IPS-NIHi11 (cell line): ENCODE data around the gene LAMA3.

Source experiments
- DNase-seq: peaks from one replicate; pipeline ENCODE4 v3.0.0; 2012; ENCODE audit warnings: mixed read lengths, low spot score

LAMA3 gene

DNA sequence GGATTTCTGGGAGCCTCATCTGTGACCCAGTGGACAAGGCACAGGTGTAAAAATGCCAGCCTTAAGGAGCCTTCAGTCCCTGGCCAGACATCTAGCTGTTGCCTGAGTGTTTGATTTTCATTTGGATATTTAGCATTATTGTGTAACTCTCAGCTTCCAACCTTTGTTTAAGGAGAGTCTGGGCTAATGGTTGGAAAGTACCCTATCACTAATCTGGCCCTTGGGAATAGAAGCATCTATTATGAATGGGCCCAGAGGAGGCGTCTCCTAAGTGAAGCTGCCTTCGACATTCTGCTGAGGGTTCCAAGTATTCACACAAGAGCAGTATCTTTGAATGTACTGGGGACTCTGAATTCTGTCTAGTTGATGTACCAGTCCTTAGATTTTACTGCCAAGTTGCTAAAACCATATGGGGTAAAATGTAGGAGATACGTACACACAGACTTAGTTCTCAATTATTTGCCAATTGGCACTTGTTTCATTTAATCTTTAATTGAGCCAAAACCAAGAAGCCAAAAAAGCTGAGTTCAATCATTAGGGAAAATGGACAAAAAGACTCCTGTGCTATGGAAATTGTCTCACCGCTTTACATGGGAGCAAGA is 19.3 kb upstream of the LAMA3 start:
- no peak for DNase-seq

DNA sequence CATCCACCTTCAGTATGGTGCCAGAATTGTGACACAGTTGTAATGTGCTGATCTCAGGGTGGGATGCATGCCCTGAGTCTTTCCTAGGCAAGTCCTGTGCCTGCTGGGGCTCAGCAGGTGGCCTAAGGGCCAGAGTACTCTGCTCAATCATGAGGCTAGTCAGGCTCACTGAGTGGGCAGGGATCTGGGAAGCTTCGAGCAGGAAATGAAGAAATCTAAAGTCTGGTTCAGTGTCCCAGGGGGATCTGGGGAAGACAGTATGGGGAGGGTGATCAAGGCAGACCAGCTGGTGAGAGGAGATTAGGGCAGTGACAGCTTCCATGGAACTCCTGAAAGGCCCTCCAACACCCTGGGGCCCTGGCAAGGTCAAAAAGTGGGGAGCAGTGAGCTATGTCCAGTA is 17.7 kb upstream of the LAMA3 start:
- no peak for DNase-seq

DNA sequence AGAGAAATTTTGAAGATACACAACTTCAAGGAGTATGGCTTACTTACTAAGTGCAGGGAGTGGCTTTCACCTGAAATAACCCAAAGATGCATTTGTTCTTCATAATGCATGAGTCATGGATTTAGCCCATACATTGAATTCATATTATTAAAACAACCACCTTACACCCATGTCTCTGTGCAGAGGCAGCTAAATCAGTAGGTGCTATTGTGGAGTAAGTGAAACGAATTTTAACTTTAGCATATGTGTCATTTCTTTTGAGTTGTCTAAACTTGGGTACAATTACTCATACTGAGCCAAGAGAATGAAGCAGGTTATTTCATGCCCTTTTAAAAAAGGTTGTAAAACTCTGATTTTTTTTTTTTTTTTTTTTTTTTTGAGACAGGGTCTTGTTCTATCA is 15.5 kb upstream of the LAMA3 start:
- no peak for DNase-seq

DNA sequence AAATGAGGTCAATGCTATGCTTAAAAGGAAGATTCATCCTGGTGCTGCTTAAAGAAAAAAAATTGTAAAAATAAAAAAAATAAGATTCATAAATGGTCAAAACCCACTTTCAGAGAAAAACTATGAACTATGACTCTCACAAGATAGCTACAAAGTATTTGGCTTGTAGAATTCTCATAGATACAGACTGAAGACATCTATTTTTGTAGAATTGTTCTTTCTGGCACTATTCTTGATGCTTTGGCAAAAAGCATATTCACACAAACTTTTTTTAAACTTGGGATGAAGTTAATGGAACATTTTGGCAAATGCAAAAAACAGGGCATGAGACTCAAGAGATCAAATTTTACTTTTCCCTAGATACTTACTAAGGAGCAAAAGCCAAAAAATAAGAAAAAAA is 14.0 kb upstream of the LAMA3 start:
- no peak for DNase-seq

DNA sequence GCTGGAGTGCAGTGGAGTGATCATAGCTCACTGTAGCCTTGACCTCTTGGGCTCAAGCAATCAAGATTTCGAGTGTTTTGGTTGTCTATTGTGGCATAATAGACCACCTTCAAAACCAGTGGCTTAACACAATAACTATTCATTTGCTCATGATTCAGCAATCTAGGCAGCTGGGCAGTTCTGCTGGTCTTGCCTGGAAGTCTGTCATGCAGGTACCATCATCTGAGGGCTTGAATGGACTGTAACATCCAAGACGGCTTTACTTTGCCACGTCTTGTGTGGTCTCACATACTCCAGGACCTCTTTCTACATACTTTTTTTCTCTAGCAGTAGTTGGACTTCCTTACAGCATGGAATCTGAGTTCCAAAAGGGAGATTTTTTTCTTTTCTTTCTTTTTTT is 13.4 kb upstream of the LAMA3 start:
- no peak for DNase-seq

DNA sequence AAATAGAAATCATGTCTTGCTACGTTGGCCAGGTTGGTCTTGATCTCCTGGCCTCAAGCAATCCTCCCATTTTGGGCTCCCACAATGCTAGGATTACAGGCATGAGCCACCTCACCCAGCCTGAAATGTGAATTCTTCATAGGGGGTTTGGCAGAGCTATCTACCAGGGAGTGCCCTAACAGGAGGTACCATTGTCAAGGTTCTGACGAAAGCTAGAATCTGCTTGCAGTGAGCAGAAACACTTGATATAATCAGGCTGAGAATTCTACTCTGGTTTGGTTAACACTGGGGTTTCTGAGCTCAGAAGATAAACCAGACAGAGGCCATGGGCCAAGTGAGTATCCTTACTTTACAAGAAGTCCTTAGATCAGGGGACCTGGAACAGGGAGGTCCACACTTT is 7.2 kb upstream of the LAMA3 start:
- DNase-seq: no peak

DNA sequence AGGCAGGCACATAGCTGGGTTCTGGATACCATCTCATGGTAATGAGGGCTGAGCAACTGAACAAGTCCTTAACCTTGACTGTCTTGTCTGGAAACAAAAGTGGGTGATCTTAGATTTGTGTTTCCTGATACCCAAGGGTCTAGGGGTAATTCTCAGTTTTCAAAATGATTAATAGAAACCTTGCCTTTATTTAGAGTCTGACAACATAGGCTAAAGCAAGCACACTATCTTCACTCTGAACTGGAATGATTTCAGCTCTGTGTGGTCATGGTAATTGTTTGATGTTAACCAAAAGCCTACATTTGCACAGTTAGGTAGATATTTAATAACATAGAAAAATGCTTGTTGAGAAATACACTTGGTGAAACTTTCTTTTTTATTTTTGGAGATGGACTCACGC is 6.8 kb upstream of the LAMA3 start:
- no peak for DNase-seq

DNA sequence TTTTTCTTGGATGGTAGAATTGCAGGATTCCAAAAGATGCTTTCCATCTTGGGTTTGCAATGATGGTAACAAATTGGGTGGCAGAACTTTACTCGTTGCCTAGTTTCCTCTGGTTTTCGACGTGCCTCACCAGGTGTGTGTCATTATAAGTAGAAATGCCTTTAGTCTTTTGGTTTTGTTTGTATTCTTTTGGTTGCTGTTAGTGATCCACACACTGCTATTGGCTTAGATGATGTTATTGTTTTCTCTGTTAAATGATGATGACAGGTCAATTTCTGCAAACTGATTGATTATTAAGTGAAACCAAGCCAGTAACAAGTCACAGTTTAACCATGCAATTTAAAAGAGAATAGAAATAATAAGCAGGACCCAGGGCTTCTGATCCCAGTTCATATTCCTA is 6.1 kb upstream of the LAMA3 start:
- DNase-seq: no peak

DNA sequence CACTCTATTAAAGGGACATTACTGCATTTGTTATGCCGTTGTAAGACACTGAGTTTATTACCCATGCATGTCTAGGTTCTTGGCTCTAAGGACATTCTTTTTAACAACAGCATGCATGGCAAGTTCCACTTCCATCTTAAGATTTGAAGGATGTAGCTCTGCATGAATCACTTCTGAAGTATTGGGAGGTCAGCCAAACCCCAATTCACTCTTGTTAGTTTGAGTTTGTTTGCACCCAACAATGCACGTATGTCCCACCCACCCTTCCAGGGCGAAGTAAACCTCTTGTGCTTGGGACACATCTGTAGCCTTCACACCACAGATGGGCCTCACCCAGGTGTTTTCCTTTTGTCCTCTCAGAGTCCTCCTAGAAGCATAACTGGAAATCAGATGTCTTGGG is 5.6 kb upstream of the LAMA3 start:
- DNase-seq: no peak

DNA sequence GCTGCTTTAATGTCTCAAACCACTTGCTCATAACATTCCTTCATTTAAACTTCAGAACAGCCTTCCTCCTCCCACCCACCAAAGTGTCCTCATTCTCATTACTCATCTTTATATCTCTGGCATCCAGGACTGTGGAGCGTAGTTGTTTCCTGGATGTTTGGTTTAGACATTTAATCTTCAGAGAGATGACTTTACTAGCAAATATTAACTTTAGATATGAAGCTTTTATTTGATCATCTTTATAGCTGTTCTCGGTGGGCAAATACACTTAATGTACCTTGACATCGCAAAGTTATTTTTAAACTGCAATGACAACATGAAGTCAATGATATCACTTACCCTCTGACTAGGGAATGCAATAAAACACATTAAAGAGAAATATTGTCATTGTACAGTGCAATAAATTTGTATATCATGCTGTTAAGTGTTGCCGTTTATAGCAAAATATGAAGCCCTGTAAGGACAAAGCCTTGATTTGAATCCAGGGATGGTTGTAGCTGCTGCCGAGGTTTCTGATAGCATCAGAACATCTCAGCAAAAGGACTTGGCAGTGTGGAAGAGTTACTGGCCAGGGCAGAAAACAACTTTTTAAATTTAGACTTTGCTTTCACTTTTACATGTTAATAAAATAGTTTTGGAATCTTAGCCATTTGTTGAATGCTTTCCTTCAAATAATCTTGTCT is 4.6 kb upstream of the LAMA3 start:
- no peak for DNase-seq

DNA sequence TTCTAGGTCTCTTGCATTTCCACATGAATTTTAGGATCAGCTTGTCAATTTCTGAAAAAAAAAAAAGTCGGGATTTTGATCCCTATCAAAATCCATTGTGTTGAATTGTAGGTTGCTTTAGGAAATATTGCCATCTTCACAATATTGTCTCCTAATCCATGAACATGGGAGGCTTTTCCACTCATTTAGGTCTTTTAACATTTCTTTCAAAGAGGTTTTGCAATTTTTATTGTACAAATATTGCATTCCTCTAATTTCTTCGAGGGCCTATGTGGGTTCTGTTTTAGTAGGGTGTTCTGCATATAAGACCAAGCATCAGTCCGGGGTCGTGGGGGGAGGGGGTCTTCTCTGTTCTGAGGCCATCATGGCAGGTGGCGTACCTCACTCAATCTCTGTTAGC is 725 bp upstream of the LAMA3 start:
- no peak for DNase-seq

DNA sequence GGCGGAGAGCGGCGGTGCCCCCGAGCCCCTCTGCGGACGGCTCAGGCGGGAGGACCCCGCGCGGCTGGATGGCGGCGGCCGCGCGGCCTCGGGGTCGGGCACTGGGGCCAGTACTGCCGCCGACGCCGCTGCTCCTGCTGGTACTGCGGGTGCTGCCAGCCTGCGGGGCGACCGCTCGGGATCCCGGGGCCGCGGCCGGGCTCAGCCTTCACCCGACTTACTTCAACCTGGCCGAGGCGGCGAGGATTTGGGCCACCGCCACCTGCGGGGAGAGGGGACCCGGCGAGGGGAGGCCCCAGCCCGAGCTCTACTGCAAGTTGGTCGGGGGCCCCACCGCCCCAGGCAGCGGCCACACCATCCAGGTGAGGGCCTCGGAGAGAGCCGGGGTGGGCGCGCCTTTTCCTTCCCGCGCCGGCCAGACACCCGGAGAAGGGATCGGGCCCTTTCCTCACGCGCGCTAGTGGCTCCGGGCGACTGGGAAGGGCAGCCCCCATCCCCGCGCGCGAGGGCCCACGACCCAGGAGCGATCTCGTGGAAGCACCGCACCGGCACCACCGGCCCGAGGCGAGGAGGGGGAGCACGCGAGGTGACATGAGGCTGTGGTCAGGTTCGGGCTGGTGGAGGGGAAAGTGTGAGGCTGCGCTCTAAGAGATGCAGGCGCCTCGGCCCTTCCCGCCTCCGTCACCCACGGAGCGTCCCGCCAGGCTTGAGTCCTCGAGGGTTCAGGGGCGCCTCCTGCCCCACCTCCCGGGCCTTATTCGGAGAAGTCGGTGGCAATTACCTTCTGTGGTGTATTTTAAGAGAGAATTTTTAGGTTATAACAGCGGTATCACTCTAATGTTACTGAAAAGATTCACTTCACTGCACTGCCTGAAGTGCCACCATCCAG is 607 bp downstream of the LAMA3 start:
- peak; percentile 72 for DNase-seq

DNA sequence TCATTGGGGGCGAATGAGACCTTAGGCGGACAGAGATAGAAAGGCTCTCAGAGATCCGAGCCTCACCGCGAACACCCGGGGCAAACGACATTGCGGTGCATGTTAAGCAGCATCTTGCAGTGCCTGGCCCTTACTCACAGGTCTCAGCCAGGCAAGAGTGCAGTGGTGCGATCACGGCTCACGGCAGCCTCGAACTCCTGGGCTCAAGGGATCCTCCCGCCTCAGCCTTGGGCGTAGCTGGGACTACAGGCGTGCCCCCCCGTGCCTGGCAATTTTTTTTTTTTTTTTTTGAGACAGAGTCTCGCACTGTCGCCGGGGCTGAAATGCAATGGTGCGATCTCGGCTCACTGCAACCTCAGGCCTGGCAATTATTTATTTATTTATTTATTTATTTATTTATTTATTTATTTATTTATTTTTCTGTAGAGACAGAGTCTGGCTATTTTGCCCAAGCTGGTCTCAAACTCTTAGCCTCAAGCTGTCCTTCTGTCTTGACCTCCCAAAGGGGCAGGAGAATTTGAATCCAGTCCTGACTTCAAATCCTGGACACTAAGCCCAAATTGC is 1.3 kb downstream of the LAMA3 start:
- peak; percentile 24 for DNase-seq

DNA sequence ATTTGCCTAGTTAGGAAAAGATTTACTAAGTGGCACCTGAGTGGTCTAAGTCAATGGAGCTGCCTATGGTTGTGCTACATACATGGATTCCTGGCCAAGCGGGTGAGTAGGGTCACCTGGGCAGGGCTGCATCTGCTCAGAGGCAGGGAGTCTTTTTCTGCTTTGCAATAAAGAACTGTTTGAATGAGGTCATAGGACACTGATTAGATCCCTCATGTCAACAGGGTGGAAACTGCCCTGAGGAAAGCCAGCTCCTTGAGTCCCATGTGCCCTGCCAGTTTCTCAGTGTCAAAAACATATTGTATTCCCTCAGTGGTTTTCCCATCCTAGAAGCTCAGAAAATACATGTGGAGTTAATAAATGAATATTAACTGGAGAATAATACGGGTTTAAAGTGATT is 4.6 kb downstream of the LAMA3 start:
- no peak for DNase-seq

DNA sequence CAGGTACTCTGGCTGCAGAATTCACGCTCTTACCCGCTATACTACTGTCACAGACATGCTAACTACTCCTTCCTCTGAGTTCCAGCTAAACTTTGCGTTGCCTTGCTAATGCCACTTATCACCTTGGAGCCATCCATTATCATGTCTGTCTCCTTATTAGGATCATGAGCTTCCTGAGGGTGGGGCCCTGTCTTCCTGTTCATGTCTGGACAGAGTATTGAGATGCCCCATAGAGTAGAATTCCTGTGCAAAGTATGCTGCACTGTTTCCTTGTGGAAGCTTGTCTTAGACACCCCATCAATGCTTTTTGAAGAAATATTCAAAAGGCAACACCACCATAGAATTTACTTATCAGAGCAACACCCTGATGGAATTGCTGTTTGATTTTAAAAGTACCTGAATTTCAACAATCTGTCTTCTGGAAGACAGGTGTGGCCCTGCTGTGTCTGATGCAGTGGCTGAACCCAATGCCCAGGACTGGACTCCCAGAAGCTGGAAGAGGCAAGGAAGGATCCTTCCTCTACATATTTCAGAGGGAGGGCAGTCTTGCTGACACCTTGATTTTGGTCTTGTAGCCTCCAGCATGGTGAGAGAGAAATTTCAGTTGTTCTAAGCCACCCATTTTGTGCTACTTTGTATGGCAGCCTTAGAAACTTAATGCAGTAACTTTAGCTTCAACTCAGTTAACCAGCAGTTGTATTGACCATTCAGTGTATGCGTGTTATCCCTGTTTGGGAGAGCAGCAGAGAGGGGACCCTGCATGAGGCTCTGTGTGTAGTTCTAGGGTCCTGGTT is 5.6 kb downstream of the LAMA3 start:
- DNase-seq: no peak

DNA sequence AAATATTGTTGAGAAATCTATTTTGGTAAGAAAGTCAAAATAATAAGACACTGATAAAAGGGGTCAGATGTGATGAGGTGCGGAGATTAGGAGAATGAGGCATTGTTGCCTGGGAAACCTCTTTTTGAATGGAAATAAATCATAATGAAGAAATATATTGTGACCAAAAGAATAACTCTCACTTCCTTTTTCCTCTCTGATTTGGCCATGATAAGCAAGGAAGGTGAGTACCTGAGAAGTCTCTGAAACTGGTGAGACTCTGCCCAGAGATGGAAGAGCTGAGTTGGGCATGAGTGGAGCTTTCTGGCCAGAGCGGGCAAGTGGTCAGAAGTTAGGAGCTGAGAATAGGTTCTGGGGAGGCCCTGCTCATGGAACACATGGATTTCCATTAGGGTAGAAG is 11.8 kb downstream of the LAMA3 start:
- no peak for DNase-seq

DNA sequence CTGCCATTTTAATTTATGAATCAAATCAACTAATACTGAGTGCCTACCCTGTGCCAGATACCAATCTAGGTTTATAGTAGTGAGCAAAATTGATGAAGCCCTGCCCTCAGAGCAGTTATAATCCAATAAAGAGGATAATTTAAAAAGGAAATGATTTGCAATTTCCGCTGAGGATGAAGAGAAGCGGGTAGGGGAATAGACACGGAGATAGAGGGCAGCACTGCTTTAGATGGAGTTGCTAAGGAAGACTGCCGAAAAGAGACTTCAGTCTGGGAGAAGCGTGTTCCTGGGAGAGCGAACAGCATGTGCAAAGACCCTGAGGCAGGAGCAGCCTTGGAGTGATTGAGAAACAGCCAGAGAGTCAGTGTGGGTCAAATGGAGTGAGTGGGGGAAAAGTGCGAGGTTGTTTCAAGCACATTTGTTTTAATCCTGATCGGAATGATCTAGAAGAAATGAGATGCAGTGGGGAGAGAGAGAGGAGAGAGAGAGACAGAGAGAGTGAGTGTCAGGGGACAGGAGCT is 12.4 kb downstream of the LAMA3 start:
- no peak for DNase-seq

DNA sequence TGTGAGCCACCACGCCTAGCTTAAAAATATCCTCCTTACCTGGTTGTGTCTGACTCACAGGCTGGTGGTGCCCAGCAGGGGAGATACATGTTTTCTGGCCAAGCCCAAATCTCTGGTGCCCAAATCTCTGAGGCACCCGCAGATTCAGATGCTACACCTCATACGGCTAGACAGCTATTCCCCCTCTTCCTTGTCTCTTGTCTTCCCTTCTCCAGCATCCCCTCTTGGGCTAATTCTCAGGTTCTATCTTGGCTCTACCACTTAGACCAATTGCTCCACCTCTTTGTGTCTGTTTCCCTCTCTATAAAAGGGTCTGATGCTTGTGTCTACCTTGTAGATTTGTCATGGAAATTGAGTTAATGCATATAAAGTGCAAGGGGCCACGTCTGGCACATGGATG is 13.4 kb downstream of the LAMA3 start:
- DNase-seq: no peak

DNA sequence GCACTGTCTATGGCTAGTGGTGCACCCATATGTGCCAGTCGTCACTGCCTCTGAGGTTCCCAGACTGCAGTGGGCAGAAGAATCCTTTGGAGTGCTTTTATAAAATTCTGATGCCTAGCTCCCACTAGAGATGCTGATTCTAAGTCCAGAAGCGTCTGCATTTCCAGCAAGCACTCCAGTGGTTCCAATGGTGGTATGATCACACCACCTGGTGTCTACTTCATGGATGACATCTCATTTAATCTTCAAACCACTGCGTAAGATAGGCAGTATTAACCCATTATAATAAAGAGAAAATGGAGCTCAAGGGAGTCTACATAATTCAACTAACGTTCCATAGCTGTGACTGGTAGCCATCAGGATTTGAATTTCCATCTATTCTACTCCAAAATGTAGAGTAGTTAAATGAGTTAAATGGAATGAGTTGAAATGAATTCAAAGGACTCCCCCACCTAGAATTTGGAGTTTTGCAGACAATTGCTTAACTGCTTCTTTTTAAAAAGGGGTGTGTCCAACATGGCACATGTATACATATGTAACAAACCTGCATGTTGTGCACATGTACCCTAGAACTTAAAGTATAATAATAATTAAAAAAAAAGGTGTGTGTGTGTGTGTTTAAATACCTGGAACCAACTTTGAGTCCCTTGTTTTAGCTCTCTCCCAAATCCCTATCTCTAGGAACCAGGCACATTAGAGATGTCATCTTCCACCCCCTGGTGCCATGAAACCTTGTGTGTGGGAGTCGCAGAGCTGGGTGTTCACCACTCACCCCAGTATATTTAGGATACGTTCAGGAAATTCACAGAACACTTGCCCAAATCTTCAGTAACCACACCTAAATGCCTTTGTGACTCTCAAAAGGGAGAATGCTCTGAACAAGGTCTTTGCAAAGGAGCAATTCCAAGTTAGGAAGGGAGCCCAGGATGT is 14.1 kb downstream of the LAMA3 start:
- DNase-seq: no peak

DNA sequence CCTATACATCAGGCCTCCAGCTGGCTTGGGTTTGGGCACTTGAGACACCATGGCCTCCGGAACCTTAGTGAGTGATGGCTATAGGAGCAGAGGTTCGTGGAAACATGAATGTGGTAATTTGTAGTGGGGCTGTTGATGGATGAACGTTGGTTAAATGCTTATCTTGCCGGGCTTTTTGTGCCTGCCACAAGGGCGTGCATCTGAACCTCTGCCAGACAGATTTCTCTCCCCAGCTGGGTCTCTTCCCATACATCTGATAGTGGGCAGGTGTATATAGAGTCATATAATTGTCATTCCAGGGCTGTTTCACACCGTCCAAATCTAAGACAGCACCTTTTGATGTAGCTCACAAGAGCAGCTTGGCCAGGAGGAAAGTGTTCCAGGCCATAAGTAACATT is 14.7 kb downstream of the LAMA3 start:
- DNase-seq: no peak

DNA sequence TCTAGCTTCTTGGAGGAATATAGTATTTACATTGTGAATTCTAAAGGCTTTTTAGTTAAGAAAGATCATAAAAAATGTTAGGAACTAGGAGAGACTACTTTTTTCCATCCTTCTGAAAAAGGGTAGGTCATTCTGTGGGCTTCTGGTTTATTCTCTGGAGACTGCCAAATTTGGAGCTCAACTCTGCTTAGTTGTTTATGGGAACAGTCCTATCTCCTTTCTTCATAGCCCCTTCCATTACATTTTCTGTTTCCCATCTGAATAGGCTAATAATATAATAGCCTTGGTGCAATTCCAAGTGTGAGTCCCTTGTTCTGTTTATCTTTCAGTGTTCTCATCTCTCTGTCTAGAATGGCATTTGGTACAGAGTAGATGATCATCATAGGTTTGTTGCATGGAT is 15.6 kb downstream of the LAMA3 start:
- no peak for DNase-seq
